A549 (cell line): ENCODE measurements around the gene TMBIM1.

Source experiments
- JUNB ChIP-seq: fragments of >200 bp; sonication (Bioruptor Twin); formaldehyde crosslinking; IDR thresholded peaks from 2 replicates; pipeline ENCODE4 v1.6.1; 2016
- PBX3 ChIP-seq: IDR thresholded peaks from 2 replicates; pipeline ENCODE4 v1.6.1; 2012
- POLR2A ChIP-seq: IDR thresholded peaks from 2 replicates; pipeline ENCODE4 v1.6.1; 2012; ENCODE audit warnings: mild to moderate bottlenecking, low read length
- RAD21 ChIP-seq, 2 experiments: fragments of >200 bp in 1 of 2; sonication (Bioruptor Twin) in 1 of 2; formaldehyde crosslinking in 1 of 2; IDR thresholded peaks in 1 of 2; conservative IDR thresholded peaks in 1 of 2; 2 replicates in 1 of 2; 3 replicates in 1 of 2; pipeline ENCODE4 v1.6.1; 2012 to 2018; ENCODE audit warnings: inconsistent platforms in 1 of 2
- REST ChIP-seq: fragments of 200-600 bp; sonication (generic); IDR thresholded peaks from 2 replicates; pipeline ENCODE4 v1.6.1; 2016; ENCODE audit warnings: antibody characterized with exemption, mild to moderate bottlenecking, moderate library complexity
- RFX5 ChIP-seq: fragments of 450-650 bp; IDR thresholded peaks from 2 replicates; pipeline ENCODE4 v1.7.1; 2014; ENCODE audit warnings: antibody characterized with exemption, mild to moderate bottlenecking, moderate library complexity
- TF ChIP-seq, protein P1 (sequence below): fragments of >200 bp; sonication (Bioruptor Twin); formaldehyde crosslinking; IDR thresholded peaks from 3 replicates; pipeline ENCODE4 v1.5.1; 2016
- TF ChIP-seq, protein P2 (sequence below): fragments of 150-350 bp; IDR thresholded peaks from 2 replicates; pipeline ENCODE4 v1.6.1; 2014; ENCODE audit warnings: low read depth, mild to moderate bottlenecking, low read length

GRCh38 chr2:218294430-218295022, 2.2 kb upstream of the TMBIM1 start:
- no peak for TF ChIP-seq PBX3
- TF ChIP-seq RAD21 (conservative IDR thresholded peaks at IDR 0.05 in 1 of 2, IDR thresholded peaks at IDR 0.05 in 1 of 2), result no peak
- no peak for TF ChIP-seq RFX5
- TF ChIP-seq POLR2A, result no peak
- no peak for TF ChIP-seq REST
- TF ChIP-seq JUNB, result no peak
- TF ChIP-seq, protein P1, sequence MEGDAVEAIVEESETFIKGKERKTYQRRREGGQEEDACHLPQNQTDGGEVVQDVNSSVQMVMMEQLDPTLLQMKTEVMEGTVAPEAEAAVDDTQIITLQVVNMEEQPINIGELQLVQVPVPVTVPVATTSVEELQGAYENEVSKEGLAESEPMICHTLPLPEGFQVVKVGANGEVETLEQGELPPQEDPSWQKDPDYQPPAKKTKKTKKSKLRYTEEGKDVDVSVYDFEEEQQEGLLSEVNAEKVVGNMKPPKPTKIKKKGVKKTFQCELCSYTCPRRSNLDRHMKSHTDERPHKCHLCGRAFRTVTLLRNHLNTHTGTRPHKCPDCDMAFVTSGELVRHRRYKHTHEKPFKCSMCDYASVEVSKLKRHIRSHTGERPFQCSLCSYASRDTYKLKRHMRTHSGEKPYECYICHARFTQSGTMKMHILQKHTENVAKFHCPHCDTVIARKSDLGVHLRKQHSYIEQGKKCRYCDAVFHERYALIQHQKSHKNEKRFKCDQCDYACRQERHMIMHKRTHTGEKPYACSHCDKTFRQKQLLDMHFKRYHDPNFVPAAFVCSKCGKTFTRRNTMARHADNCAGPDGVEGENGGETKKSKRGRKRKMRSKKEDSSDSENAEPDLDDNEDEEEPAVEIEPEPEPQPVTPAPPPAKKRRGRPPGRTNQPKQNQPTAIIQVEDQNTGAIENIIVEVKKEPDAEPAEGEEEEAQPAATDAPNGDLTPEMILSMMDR, result no peak
- TF ChIP-seq, protein P2, sequence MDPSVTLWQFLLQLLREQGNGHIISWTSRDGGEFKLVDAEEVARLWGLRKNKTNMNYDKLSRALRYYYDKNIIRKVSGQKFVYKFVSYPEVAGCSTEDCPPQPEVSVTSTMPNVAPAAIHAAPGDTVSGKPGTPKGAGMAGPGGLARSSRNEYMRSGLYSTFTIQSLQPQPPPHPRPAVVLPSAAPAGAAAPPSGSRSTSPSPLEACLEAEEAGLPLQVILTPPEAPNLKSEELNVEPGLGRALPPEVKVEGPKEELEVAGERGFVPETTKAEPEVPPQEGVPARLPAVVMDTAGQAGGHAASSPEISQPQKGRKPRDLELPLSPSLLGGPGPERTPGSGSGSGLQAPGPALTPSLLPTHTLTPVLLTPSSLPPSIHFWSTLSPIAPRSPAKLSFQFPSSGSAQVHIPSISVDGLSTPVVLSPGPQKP, result no peak
